SK-N-SH treated with all-trans-retinoic acid at 6 μM for 48 hours (cell line): ENCODE data around the gene GHRHR.

ENCODE experiments used
- ATAC-seq: fragments of 200-7000 bp; cut with Tn5 transposase; 3 replicates; pipeline ENCODE4 v1.9.1; 2020; ENCODE audit warnings: mild to moderate bottlenecking, moderate library complexity
- BACH2 ChIP-seq: fragments of 250-450 bp; sonication (Bioruptor Pico); IDR thresholded peaks from 2 replicates; pipeline ENCODE4 v1.9.0; 2021; ENCODE audit warnings: mild to moderate bottlenecking, borderline replicate concordance
- CSDC2 ChIP-seq: fragments of 250-450 bp; sonication (Bioruptor Pico); IDR thresholded peaks from 2 replicates; pipeline ENCODE4 v1.5.0; 2020; ENCODE audit warnings: mild to moderate bottlenecking, moderate library complexity
- CSRNP3 ChIP-seq: fragments of 250-450 bp; sonication (Bioruptor Pico); IDR thresholded peaks from 2 replicates; pipeline ENCODE4 v1.5.1; 2021; ENCODE audit warnings: mild to moderate bottlenecking, moderate library complexity
- ESRRG ChIP-seq: fragments of 250-450 bp; sonication (Bioruptor Pico); IDR thresholded peaks from 2 replicates; pipeline ENCODE4 v1.6.1; 2021; ENCODE audit warnings: mild to moderate bottlenecking
- GLIS3 ChIP-seq: fragments of 250-450 bp; sonication (Bioruptor Pico); IDR thresholded peaks from 2 replicates; pipeline ENCODE4 v1.5.0; 2020; ENCODE audit warnings: mild to moderate bottlenecking, moderate library complexity
- ISL1 ChIP-seq: fragments of 250-450 bp; sonication (Bioruptor Pico); IDR thresholded peaks from 2 replicates; pipeline ENCODE4 v2.1.2; 2022; ENCODE audit warnings: mild to moderate bottlenecking, moderate library complexity
- PATZ1 ChIP-seq: fragments of 250-450 bp; sonication (Bioruptor Pico); IDR thresholded peaks from 2 replicates; pipeline ENCODE4 v1.8.0; 2020; ENCODE audit warnings: mild to moderate bottlenecking, moderate library complexity, borderline replicate concordance
- PPARA ChIP-seq: fragments of 250-450 bp; sonication (Bioruptor Pico); IDR thresholded peaks from 2 replicates; pipeline ENCODE4 v1.5.0; 2020; ENCODE audit warnings: mild to moderate bottlenecking, borderline replicate concordance
- SNAI2 ChIP-seq: fragments of 250-450 bp; sonication (Bioruptor Pico); IDR thresholded peaks from 2 replicates; pipeline ENCODE4 v1.5.0; 2020; ENCODE audit warnings: mild to moderate bottlenecking, moderate library complexity
- TCF4 ChIP-seq: fragments of 250-450 bp; sonication (Bioruptor Pico); IDR thresholded peaks from 2 replicates; pipeline ENCODE4 v1.8.0; 2021; ENCODE audit warnings: mild to moderate bottlenecking, moderate library complexity, borderline replicate concordance
- ZFP3 ChIP-seq: fragments of 250-450 bp; sonication (Bioruptor Pico); IDR thresholded peaks from 2 replicates; pipeline ENCODE4 v1.5.0; 2020; ENCODE audit warnings: mild to moderate bottlenecking, moderate library complexity
- ZFP30 ChIP-seq: fragments of 450-650 bp; formaldehyde crosslinking; IDR thresholded peaks from 2 replicates; pipeline ENCODE4 v1.5.0; 2022; ENCODE audit warnings: mild to moderate bottlenecking, moderate library complexity
- ZNF70 ChIP-seq: fragments of 450-650 bp; formaldehyde crosslinking; IDR thresholded peaks from 2 replicates; pipeline ENCODE4 v1.5.0; 2020; ENCODE audit warnings: mild to moderate bottlenecking, moderate library complexity
- ZNF8 ChIP-seq: fragments of 450-650 bp; formaldehyde crosslinking; IDR thresholded peaks from 2 replicates; pipeline ENCODE4 v1.5.0; 2020; ENCODE audit warnings: mild to moderate bottlenecking, moderate library complexity

GHRHR gene

GRCh38 chr7:31028006-31028405 is 64.3 kb downstream of the GHRHR start:
- TF ChIP-seq ISL1 (CRISPR knock-in tag): no peak
- no peak for ATAC-seq

GRCh38 chr7:31028417-31028992 is 64.8 kb downstream of the GHRHR start:
- TF ChIP-seq CSDC2 (CRISPR knock-in tag) (no peak), TCF4 (CRISPR knock-in tag) (no peak), ZFP3 (CRISPR knock-in tag) (no peak), ZFP30 (no peak), ZNF8 (CRISPR knock-in tag) (no peak), ZNF70 (no peak), CSRNP3 (no peak), SNAI2 (CRISPR knock-in tag) (no peak), PATZ1 (CRISPR knock-in tag) (no peak), PPARA (CRISPR knock-in tag) (no peak), GLIS3 (no peak), ESRRG (CRISPR knock-in tag) (no peak), BACH2 (no peak)
- TF ChIP-seq, all 23 proteins: peak for 0
- no peak for ATAC-seq
